ENCODE results near the gene SDR42E1.
"Not testable (repeated sequence)": the region's sequence is repeated elsewhere in the genome, so short reads cannot be mapped to it uniquely, and the experiment has no call there.

The SDR42E1 gene

GRCh38 chr16:82034981-82035612 is 23.8 kb upstream of the SDR42E1 start, which contains the start of gene HSD17B2:
TSS of gene HSD17B2 (plus strand) at chr16:82035253. CDS start at chr16:82035425, 172 bp downstream.
- DNase-seq = no peak

DNA sequence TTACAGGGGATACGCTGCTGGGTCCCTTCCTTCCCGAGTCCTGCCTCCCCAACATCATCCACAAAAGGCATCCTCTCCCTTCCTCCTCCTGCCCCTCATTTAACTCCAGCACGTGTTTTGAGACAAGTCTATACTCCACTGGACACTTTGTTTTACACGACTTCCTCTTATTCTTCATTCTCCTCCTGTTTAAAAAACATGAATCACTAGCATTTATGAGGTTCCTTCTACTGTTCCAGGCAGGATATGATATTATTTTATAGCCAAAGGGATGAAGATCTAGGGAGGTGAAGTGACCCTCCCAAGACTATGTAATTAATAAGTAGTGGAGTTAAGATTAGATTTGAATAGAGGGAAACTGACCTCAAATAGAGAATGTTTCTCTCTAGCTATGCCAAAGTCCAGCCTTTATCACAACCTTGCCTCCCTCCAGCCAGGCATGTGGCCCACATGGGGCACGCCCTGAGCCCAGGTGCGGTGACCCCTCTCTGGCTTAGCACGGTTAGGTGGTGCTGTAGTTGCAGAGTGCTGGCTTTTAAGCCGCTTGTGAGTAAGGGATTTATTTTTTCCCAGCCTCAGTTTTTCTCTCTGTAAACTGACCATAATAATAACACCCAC is 22.5 kb upstream of the SDR42E1 start:
- DNase-seq = no peak

- DNase-seq = no peak
Observed at GRCh38 chr16:82033006-82033405, 21.7 kb upstream of the SDR42E1 start.

DNA sequence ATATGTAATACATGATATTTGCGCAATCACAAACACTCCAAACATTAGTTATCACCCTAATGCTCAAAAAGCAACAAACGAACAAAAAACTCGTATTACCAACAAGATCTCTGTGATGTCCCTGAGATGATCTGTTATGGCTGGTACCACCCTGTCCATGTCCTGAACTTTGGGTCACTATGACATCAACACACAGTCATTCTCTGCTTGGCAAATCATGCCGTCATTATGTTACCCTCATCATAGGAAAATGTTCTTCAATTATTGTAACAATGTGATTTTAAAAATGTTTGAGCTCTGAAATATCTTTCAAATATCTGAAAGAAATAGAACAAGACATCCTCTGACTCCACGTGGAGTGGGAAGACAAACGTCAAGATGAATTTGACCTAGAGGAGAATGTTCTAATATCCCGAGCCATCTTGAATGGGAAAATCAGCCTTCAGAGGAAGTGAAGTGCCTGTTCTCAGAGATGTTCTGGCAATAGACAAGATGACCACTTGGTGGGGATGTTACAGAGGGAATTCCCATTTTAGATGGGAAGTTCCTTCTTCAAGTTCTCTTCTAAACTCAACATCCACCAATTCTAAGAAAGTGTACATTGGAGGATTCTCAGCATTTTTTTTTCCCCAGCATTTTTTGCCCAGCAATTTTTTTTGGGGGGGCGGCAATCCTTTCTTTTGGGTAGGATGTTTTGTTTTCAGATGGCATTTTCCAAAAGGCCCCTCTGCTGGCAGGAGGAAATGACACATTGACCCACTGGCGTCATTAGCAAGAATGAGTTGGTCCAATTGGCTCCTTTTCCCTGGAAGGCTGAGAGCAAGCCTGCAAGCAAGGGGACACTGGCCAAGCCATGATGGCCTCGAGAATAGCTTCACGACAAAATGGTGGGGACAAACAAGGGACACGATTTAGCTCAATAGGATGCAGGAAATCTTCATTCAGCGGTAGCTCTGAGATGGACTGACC is 20.1 kb upstream of the SDR42E1 start:
- no peak for DNase-seq

DNA sequence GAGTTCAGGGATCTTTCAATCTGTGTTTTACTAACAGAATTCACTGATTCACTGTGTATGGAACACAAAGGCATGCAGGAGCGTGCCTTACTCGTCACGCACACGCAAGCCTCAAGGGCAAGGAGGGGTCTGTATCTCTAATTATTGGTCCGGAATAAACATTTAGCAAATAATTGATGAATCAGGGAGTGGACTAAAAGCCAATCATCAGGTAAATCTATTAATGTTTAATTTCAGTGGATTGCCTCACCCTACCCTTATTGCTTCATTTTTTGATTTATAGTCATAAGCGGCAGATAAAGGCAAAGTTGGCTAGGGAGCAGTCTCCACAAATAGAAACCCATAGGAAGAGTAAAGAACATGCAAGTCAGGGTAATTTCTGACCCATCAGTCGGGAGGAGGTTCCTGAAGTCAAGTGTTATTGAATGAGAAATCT is 16.4 kb upstream of the SDR42E1 start:
- DNase-seq = no peak

- DNase-seq = no peak
Observed at GRCh38 chr16:82024883-82025282, 13.6 kb upstream of the SDR42E1 start.

DNA sequence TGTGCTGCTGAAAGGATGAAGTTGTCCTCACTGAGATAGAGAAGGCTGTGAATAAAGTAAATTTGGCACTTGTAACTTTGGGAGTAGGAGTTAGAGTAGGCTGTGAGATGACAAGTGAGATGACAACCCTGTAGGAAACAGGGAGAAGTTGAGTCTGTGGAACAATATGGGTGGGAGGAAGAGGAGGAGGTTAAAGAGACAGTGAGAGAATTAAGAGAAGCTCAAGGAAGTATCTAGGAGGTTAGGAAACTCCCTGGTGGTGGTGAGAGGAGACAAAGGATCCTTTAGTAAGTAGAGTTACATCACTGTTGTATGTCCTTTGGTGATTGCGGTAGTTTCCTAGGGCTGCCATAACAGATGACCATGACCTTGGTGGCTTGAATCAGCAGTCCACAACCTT is 13.0 kb upstream of the SDR42E1 start:
- DNase-seq = no peak

DNA sequence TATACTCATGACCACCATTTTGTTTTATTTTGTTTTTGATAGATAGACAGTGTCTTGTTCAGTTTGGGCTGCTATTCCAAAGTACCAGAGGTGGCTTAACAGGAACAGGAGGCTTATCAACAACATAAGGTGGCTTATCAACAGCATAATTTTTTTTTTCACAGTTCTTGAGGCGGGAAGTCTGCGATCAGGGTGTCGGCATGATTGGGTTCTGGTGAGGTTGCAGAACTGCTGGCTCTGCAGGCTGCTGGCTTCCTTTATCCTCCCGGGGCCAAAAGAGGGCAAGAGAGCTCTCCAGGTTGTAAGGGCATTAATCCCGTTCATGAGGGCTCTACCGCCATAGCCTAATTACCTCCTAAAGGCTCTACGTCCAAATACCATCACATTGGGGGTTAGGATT is 11.9 kb upstream of the SDR42E1 start:
- DNase-seq = no peak

- DNase-seq = no peak
Observed at GRCh38 chr16:82020051-82020450, 8.8 kb upstream of the SDR42E1 start.

GRCh38 chr16:82019535-82019934 is 8.3 kb upstream of the SDR42E1 start:
- DNase-seq = no peak

DNA sequence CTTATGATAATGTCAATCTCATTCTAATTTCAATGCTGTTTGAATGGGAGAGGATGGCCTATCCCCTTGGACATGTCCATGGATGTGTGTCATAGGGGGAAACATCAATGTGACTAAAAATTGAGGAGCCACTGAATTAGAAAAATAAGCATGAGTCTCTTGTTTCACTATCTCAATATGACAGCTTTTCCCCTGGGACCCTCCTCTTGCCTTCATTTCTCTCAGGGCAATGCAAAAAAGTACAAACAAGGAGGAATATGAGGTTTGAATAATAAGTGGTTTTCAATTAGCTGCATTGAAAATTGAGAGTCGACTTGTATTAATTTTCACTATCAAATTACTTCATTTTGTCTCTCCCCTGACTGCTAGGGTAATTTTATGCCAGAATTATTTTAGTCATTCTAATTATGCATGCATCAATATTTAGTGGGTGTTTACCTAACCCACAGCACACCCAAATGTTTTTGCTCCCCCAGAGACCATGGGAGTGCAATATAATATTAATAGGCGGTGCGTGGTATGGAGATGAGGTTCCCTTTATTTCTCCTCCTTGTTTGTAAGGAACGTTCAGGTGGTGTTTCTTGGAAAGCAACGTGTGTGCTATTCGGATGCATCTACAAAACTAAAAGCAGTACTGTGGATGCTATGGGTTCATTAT is 6.8 kb upstream of the SDR42E1 start:
- DNase-seq = no peak

DNA sequence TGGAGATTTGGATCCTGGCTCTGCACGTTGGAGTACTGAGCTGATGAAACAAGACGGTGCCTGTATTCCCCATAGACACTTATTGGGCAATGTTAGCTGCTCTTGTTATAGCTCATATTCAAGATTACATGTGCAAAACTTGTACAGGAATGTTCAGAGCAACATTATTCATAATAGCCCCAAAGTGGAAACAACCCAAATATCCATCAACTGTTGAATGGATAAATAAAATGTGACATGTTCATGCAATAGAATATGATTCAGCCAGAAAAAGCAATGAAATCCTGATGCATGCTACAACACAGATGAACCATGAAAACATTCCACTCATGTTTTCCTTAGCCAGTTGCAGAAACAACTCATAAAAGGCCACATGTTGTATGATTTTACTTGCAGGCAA is 5.7 kb upstream of the SDR42E1 start:
- DNase-seq = no peak

DNA sequence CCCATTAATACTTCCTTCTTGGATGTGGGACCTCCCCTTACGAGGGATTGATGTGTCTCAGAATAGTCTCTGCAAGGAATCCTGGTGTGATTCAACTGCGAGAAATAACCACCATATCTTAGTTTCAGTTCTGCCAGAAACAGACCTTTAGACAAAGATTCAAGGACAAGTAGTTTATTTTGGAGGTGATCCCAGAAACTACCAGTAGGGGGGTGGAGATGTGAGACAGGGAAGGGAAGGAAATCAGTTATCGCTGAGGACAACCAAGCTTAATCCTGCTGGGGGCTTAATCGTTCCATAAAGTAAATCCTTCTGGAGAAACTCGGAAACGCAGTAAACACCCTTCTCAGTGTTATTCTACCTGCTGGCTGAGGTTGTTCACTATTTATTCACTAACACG is 5.0 kb upstream of the SDR42E1 start:
- DNase-seq = no peak

DNA sequence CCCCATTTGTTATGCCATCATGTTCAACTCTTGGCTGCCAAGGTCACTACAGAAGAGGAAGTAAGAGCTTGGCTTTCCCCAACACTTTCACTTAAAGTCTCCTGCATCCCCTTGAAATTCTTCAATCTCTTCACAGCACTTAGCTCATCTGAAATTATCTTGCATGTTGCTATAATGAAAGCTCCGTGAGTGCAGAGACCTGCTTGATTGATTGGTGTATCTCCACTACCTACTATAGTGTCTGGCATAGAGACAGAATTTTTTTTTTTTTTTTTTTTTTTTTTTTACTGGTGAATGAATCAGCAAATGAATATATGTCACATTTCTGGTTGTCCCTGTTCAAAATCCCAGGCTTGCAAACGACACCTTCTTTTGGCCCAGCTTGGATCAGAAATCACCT is 1.9 kb upstream of the SDR42E1 start:
- DNase-seq = no peak

DNA sequence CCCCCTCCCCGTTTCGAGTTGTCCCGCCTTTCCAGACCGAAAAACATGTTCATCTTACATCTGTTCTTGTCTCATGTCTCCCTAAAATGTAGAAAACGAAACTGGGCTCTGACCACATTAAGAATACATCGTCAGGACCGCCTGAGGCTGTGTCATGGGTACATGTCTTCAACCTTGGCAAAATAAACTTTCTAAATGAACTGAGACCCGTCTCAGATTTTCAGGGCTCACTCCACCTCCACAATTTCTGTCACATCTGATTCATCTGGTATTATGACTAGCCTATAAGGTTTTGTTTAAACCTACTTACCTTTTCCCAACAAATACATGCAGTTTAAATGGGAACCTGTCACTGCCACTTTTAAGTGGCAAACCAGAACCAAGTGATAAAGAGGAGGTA is 621 bp downstream of the SDR42E1 start:
- no peak for DNase-seq

- not testable (repeated sequence) for DNase-seq
Observed at GRCh38 chr16:82009789-82010188, 1.5 kb downstream of the SDR42E1 start.

DNA sequence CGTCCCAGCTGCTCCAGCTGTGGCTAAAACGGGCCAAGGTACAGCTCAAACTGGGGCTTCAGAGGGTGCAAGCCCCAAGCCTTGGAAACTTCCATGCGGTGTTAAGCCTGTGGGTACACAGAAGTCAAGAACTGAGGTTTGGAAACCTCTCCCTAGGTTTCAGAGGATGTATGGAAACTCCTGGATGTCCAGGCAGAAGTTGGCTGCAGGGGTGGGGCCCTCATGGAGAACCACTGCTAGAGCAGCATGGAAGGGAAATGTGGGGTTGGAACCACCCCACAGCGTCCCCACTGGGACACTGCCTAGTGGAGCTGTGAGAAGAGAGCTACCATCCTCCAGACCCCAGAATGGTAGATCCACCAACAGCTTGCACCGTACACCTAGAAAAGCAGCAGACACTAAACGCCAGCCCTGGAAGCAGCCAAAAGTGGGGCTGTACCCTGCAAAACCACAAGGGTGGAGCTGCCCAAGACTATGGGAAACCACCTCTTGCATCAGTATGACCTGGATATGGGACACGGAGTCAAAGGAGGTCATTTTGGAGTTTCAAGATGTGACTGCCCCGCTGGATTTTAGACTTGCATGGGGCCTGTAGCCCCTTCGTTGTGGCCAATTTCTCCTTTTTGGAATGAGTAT is 2.2 kb downstream of the SDR42E1 start:
- no peak for DNase-seq

DNA sequence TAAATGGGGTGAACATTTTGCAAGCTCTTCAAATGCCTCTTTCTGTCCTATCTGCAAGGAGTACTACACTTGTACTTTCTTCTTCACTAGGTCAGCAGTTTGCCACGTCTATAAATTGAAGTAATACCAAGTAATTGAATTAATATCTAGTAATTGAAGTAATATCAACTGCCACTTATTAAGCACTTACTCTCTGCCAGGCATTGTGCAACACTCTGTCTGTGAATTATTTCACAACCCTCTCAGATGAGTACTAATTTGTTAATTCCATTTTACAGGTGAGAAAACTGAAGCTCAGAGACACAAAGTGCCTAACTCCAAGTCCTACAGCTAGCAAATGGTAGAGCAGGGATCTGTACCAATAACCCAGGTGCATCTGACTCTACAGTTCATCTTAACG is 4.1 kb downstream of the SDR42E1 start:
- no peak for DNase-seq

DNA sequence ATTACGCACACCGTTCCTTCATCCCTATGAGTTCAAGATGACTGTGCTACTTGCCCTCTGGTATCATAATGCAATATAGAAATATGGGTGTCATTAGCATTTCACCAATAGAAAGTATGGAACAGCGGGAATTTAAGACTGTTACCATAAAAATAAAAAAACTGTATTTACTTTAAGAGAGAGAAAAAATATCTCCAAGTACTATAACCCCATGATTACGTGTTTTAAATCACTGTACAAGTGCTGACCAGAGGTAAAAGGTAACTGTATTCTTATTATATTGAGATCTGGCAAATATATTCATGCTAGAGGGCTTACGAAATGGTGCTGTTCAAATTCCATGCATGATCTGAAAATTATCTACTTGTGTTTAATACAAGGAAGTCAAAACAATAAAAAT is 5.2 kb downstream of the SDR42E1 start:
- DNase-seq = no peak

DNA sequence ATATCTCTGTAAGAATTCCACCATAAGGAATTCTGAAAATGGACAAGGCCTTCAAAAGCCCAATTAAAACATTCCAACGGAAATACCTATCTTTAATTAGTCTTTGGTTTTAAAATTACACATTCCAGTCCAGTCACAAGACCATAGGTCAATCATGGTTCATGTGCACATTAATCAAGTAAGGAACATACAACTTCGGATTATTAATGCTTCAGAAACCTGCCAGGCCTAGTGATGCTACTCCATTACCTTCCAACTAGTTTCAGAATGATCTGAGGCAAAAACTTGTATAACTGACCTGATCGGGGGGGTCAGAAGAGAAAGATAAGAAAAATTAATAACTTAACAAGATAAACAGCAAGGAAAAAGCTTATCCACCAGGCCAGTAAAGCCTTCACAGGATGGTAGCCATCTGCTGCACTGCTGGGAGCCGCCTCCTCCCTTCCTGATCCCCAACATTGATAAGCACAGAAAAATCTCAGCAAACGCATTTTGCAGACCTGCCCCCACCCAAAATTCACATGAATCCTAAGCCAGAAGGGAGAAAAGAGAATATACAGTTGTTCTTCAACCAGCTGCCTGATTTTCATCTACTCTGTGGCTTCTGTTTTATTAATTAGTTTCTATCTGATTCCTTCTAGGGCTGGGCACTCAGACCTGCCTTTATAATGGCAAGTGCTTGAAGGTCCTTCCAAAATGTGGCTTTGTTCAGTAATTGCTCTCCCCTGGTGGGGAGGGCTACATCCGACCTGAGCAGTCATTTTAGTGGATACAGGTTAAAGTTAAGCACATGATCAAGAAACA is 6.0 kb downstream of the SDR42E1 start:
- no peak for DNase-seq

DNA sequence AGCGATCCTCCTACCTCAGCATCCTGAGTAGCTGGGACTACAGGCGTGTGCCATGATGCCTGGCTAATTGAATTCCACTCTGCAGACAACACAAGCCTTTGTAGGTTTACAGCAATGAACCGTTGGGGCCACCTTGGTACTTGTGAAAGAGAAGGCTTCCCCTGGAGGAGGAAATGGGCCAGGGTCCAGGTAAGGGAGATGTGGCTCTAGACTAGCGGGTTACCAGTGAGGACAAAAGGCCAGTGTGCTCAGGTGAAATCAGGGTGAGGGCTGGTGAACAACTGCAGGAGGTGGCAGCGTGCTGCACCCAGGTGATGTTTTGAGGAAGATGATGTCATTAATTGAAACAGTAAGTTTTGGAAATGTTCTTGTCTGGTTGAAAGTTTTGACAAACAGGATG is 6.7 kb downstream of the SDR42E1 start:
- DNase-seq = no peak

DNA sequence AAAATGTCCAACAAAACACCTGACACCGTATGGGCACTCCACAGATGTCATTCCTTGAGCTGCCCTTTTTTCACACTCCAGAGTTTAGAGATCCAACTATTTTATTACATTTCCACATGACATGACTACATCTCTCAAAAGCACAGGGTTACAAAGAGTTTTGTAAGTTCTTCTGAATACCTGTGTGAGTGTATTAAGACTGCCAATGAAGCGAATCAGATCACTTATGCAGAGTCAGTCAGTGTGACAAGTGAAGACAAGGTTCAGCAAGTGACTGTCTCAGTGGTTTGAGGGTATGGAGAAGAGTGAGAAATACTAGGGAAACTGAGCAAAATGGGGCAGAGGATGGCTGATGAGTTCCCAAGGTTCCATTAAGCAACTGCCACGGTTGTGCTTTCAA is 8.4 kb downstream of the SDR42E1 start:
- DNase-seq = no peak
